HepG2 (cell line): Measurements from ENCODE around the gene YEATS4. TPM values are rescaled to one million over a fixed set of nuclear protein-coding genes. Genes with fewer than 3 reads are reported as not detected.
A peak's percentile ranks its signal among the peaks of the same experiment; 100 is the strongest.

Experiments
- ATAC-seq: fragments of 200-7000 bp; cut with Tn5 transposase; 3 replicates; pipeline ENCODE4 v1.9.1; 2020; ENCODE audit warnings: mild to moderate bottlenecking, moderate library complexity
- Bru-seq: library from RNA; stranded (reverse); fragments of 400-500 nt; gene quantifications from one replicate; lab custom pipeline; 2021; lab: Mats Ljungman, UMichigan
- BruChase-seq, 2 experiments: library from RNA; stranded (reverse); fragments of 400-500 nt; gene quantifications; one replicate each; lab custom pipeline; 2021; lab: Mats Ljungman, UMichigan
- BruUV-seq: library from RNA; stranded (reverse); fragments of 400-500 nt; replicated peaks from 2 replicates; lab custom pipeline; 2021; lab: Mats Ljungman, UMichigan
- CTCF ChIA-PET: fragments of 300-600 bp; formaldehyde crosslinking; extraction: SDS; loops from one replicate; lab custom pipeline; 2021; ENCODE audit warnings: low total read pairs, inconsistent platforms, low intra/inter-chr PET ratio; lab: Yijun Ruan, JAX
- POLR2A ChIA-PET: fragments of 350-600 bp; sonication (Branson Sonifier 250); formaldehyde crosslinking; loops from one replicate; lab custom pipeline; 2020; ENCODE audit warnings: antibody characterized with exemption, inconsistent platforms; lab: Yijun Ruan, JAX
- DNase-seq: peaks from one replicate; pipeline ENCODE4 v3.0.0-alpha.2; 2015; ENCODE audit warnings: low spot score
- FAIRE-seq: peaks from 3 replicates; lab custom pipeline; 2011; peaks lifted over from hg19 to GRCh38; lab: Jason Lieb, UNC
- H2AFZ ChIP-seq: one replicate; pipeline ENCODE4 v1.6.1; 2011; ENCODE audit warnings: low read length, inconsistent platforms
- H3K27ac ChIP-seq: fragments of 300-600 bp; 3 replicates; pipeline ENCODE4 v1.8.0; 2011; ENCODE audit warnings: mixed run types, mild to moderate bottlenecking, mixed read lengths, low read length, inconsistent platforms; ENCODE audit not compliant: insufficient read depth; ENCODE audit errors: extremely low read length
- H3K27me3 ChIP-seq, 2 experiments: fragments of 200-600 bp in 1 of 2; 2 replicates in 1 of 2; 3 replicates in 1 of 2; pipeline versions ENCODE4 v1.6.0 to v1.8.0; 2011; ENCODE audit warnings: low read length in 2 of 2, mild to moderate bottlenecking in 2 of 2, moderate library complexity in 2 of 2, inconsistent platforms in 1 of 2; ENCODE audit not compliant: insufficient read depth in 2 of 2, control insufficient read depth in 1 of 2
- H3K36me3 ChIP-seq, 2 experiments: fragments of 200-600 bp in 1 of 2; replicated peaks in 1 of 2; 2 replicates in 1 of 2; 3 replicates in 1 of 2; pipeline versions ENCODE4 v1.5.1 to v1.8.0; 2011; ENCODE audit warnings: low read length in 2 of 2, inconsistent platforms in 1 of 2; ENCODE audit not compliant: insufficient read depth in 2 of 2, control insufficient read depth in 1 of 2
- H3K4me1 ChIP-seq: 2 replicates; pipeline ENCODE4 v1.5.1; 2012; ENCODE audit warnings: low read length, inconsistent platforms; ENCODE audit not compliant: insufficient read depth
- H3K4me2 ChIP-seq: 2 replicates; pipeline ENCODE4 v1.6.0; 2011; ENCODE audit warnings: low read depth, low read length, inconsistent platforms
- H3K4me3 ChIP-seq, 3 experiments: fragments of 200-600 bp in 1 of 3; sonication (generic), shearing (Covaris generic) in 1 of 3; replicated peaks in 1 of 3; 2 replicates each; pipeline ENCODE4 v1.5.1; 2011 to 2016; ENCODE audit warnings: low read length in 3 of 3, inconsistent platforms in 2 of 3, low read depth in 2 of 3, mild to moderate bottlenecking in 2 of 3, control low read depth in 1 of 3, mixed read lengths in 1 of 3; ENCODE audit not compliant: insufficient read depth in 1 of 3
- H3K79me2 ChIP-seq: one replicate; pipeline ENCODE4 v1.6.1; 2011; ENCODE audit warnings: low read length, inconsistent platforms; ENCODE audit not compliant: insufficient read depth
- H3K9ac ChIP-seq: 2 replicates; pipeline ENCODE4 v1.6.0; 2011; ENCODE audit warnings: mild to moderate bottlenecking, low read depth, low read length, inconsistent platforms; ENCODE audit not compliant: insufficient read depth
- H3K9me3 ChIP-seq: 2 replicates; pipeline ENCODE4 v1.5.1; 2012; ENCODE audit warnings: mild to moderate bottlenecking, low read length
- H4K20me1 ChIP-seq: 2 replicates; pipeline ENCODE4 v1.6.0; 2011; ENCODE audit warnings: inconsistent platforms, mild to moderate bottlenecking, low read length, moderate library complexity; ENCODE audit not compliant: insufficient read depth
- CBFB ChIP-seq: sonication (generic); formaldehyde crosslinking; IDR thresholded peaks from 2 replicates; pipeline ENCODE4 v1.4.0; 2020; ENCODE audit warnings: missing genetic modification reagents
- HNF1B ChIP-seq: sonication (generic); formaldehyde crosslinking; IDR thresholded peaks from 2 replicates; pipeline ENCODE4 v1.5.1; 2020; ENCODE audit warnings: mild to moderate bottlenecking, moderate library complexity, missing genetic modification reagents
- HOXA3 ChIP-seq: sonication (generic); formaldehyde crosslinking; IDR thresholded peaks from 2 replicates; pipeline ENCODE4 v1.5.0; 2020; ENCODE audit warnings: missing genetic modification reagents
- IRF9 ChIP-seq: sonication (generic); formaldehyde crosslinking; IDR thresholded peaks from 2 replicates; pipeline ENCODE4 v1.8.0; 2022; ENCODE audit warnings: missing genetic modification reagents, mild to moderate bottlenecking, borderline replicate concordance
- KLF9 ChIP-seq: IDR thresholded peaks from 2 replicates; pipeline ENCODE4 v1.6.1; 2016; ENCODE audit warnings: low read depth
- MBD4 ChIP-seq: IDR thresholded peaks from 2 replicates; pipeline ENCODE4 v1.6.1; 2012; ENCODE audit warnings: low read length, inconsistent platforms, borderline replicate concordance
- MTA1 ChIP-seq: sonication (generic); formaldehyde crosslinking; IDR thresholded peaks from 2 replicates; pipeline ENCODE4 v1.4.0; 2020; ENCODE audit warnings: missing genetic modification reagents, mild to moderate bottlenecking, borderline replicate concordance
- ZBTB46 ChIP-seq: sonication (generic); formaldehyde crosslinking; IDR thresholded peaks from 2 replicates; pipeline ENCODE4 v1.4.0; 2020; ENCODE audit warnings: mild to moderate bottlenecking, missing genetic modification reagents, borderline replicate concordance
- ZNF569 ChIP-seq: sonication (generic); formaldehyde crosslinking; IDR thresholded peaks from 2 replicates; pipeline ENCODE4 v1.5.0; 2020; ENCODE audit warnings: mild to moderate bottlenecking, missing genetic modification reagents, moderate library complexity, borderline replicate concordance
- ZNF841 ChIP-seq: sonication (generic); formaldehyde crosslinking; IDR thresholded peaks from 2 replicates; pipeline ENCODE4 v1.8.1; 2023; ENCODE audit warnings: missing genetic modification reagents, borderline replicate concordance
- WGBS: methylation state at CpG from one replicate; pipeline ENCODE4 v1.1.6; 2017; ENCODE audit warnings: low lambda C conversion rate; 5-methylcytosine and 5-hydroxymethylcytosine counted together
- in situ Hi-C: cut with HindIII; loops from 2 replicates; pipeline ENCODE4 v1.10.0; 2017; ENCODE audit warnings: low pct_unique_long_range_greater_than_20kb; ENCODE audit not compliant: extremely low pct_ligation_motif_present
- intact Hi-C: fragments of 100-400 bp; cut with micrococcal nuclease; formaldehyde crosslinking; loops from one replicate; pipeline ENCODE4 v1.10.0; 2022; ENCODE audit not compliant: unreplicated experiment
- long read RNA-seq, 2 experiments: library from RNA in 1 of 2; library from polyadenylated mRNA in 1 of 2; stranded (forward) in 1 of 2; unstranded in 1 of 2; transcript quantifications; one replicate each; pipeline ENCODE4 v2.0.0, GENCODE V29; 2019 to 2022
- polyA minus RNA-seq, 3 experiments: library from RNA; depleted of rRNA, polyadenylated mRNA; stranded (reverse); fragments of >200 nt; gene quantifications; 2 replicates each; pipeline ENCODE4 v1.2.3, GENCODE V29; 2011; ENCODE audit warnings: low replicate concordance in 1 of 3
- polyA plus RNA-seq, 8 experiments: library from polyadenylated mRNA; depleted of rRNA in 3 of 8; stranded (reverse) in 7 of 8; unstranded in 1 of 8; fragments of >200 nt; fragmentation: Illumina TruSeq in 4 of 8; extraction: Trizol in 4 of 8; gene quantifications; 2 replicates each; pipeline versions ENCODE4 v1.2.1 to v1.2.3, GENCODE V29; 2011 to 2016; ENCODE audit warnings: low read depth in 4 of 8, missing spikeins in 1 of 8, mixed read lengths in 1 of 8; ENCODE audit not compliant: insufficient read depth in 1 of 8
- total RNA-seq, 5 experiments: library from RNA; depleted of rRNA; stranded (reverse); fragments of >200 nt; fragmentation: Illumina TruSeq; extraction: Trizol; gene quantifications; 2 replicates each; pipeline ENCODE4 v1.2.3, GENCODE V29; 2016; ENCODE audit warnings: low read depth in 1 of 5

Gene YEATS4
- total RNA-seq (2016; rRNA removed; fragmentation: Illumina TruSeq; extraction: Trizol), result 45.0 and 51.7 TPM in 2 replicates
- 11.6 and 14.0 TPM in 2 replicates for total RNA-seq (2016; cell fraction: cytosol; rRNA removed; fragmentation: Illumina TruSeq; extraction: Trizol; ENCODE audit: low read depth)
- 45.7 and 59.8 TPM in 2 replicates for total RNA-seq (2016; cell fraction: insoluble cytoplasmic fraction; rRNA removed; fragmentation: Illumina TruSeq; extraction: Trizol)
- total RNA-seq (2016; cell fraction: membrane; rRNA removed; fragmentation: Illumina TruSeq; extraction: Trizol), result 25.6 and 27.0 TPM in 2 replicates
- 21.7 and 27.0 TPM in 2 replicates for total RNA-seq (2016; cell fraction: nucleus; rRNA removed; fragmentation: Illumina TruSeq; extraction: Trizol)
- 10.0 and 16.8 TPM in 2 replicates for polyA plus RNA-seq (2011; rRNA removed)
- 16.1 and 23.0 TPM in 2 replicates for polyA plus RNA-seq (2011; cell fraction: cytosol; rRNA removed)
- polyA plus RNA-seq (2011; cell fraction: nucleus; rRNA removed), result 6.9 and 7.4 TPM in 2 replicates
- 17.1 and 21.3 TPM in 2 replicates for polyA plus RNA-seq (2012)
- 10.2 and 11.1 TPM in 2 replicates for polyA plus RNA-seq (2016; cell fraction: cytosol; fragmentation: Illumina TruSeq; extraction: Trizol; ENCODE audit: low read depth)
- polyA plus RNA-seq (2016; cell fraction: insoluble cytoplasmic fraction; fragmentation: Illumina TruSeq; extraction: Trizol; ENCODE audit: low read depth), result 58.2 and 68.3 TPM in 2 replicates
- 21.0 and 21.8 TPM in 2 replicates for polyA plus RNA-seq (2016; cell fraction: membrane; fragmentation: Illumina TruSeq; extraction: Trizol; ENCODE audit: low read depth)
- 28.6 and 30.9 TPM in 2 replicates for polyA plus RNA-seq (2016; cell fraction: nucleus; fragmentation: Illumina TruSeq; extraction: Trizol; ENCODE audit: insufficient read depth, low read depth)
- 7.0 and 10.3 TPM in 2 replicates for polyA minus RNA-seq (2011; rRNA and poly(A)+ RNA removed; ENCODE audit: low replicate concordance)
- 10.5 and 11.3 TPM in 2 replicates for polyA minus RNA-seq (2011; cell fraction: cytosol; rRNA and poly(A)+ RNA removed)
- 16.4 and 19.7 TPM in 2 replicates for polyA minus RNA-seq (2011; cell fraction: nucleus; rRNA and poly(A)+ RNA removed)
- Bru-seq, nascent RNA, result percentile 82 among the genes with signal in this experiment
- BruChase-seq, experiment 1, labeled RNA remaining after a 6-hour chase, result percentile 74 among the genes with signal in this experiment
- percentile 72 among the genes with signal in this experiment for BruChase-seq, experiment 2, labeled RNA remaining after a 2-hour chase
- long read RNA-seq, experiment 1, transcript YEATS4-201 (7 exons, 1,434 nt), result major isoform, 30 of 48 reads
- long read RNA-seq, experiment 1, transcript YEATS4-204 (2 exons, 428 nt), result minor isoform, 5 of 48 reads
- long read RNA-seq, experiment 1, partial matches to known transcripts, result 5 of 48 reads
- long read RNA-seq, experiment 1, other reads (novel, unspliced or antisense), result 6 of 48 reads
- long read RNA-seq, experiment 2, transcript YEATS4-201 (7 exons, 1,434 nt), result major isoform, 12 of 25 reads
- long read RNA-seq, experiment 2, partial matches to known transcripts, result 7 of 25 reads
- long read RNA-seq, experiment 2, other reads (novel, unspliced or antisense), result 4 of 25 reads

GRCh38 chr12:69359531-69360347 lies at the start of gene YEATS4:
Gene YEATS4, plus strand, starts transcription at chr12:69359743. Its CDS starts 230 bp downstream, at chr12:69359973.
- intact Hi-C loops, result loop anchor here (5.0 kb wide), 1 partner anchor 228 kb away; the partner anchor contains the start of gene CCT2
- DNase-seq (peak; percentile 95), FAIRE-seq (peak; percentile 73), ATAC-seq (peak; percentile 90)
- Histone ChIP-seq H3K4me3 (peak within 1 kb of the TSS; percentile 71 to 75 (median 72)), H3K27me3 (no peaks in the 10 kb centered on the region), H3K9ac (peak within 1 kb of the TSS; percentile 80), H4K20me1 (0 out of 2 replicates have a peak, but pooled peaks cover 3% of the 10 kb centered on the region), H2AFZ (peak within 1 kb of the TSS; percentile 49), H3K36me3 (no peaks in the 10 kb centered on the region; a peak in 2 of 5 replicates), H3K4me2 (peak within 1 kb of the TSS; percentile 93), H3K9me3 (no peaks in the 10 kb centered on the region), H3K4me1 (peaks cover 44% of the 10 kb centered on the region), H3K79me2 (peaks cover 10% of the 10 kb centered on the region), H3K27ac (peak within 1 kb of the TSS; percentile 94)
- in situ Hi-C loops, result loop anchor here (10.0 kb wide), 1 partner anchor 65 kb away; no protein-coding TSS in a partner anchor
- WGBS, result under 1% methylated on average over 37 of the region's 70 CpGs
- BruUV-seq, result TSS peak; percentile 99
- ChIA-PET POLR2A (interaction anchor here (0.7 to 2.9 kb wide), 2 partner anchors 27 to 28 kb away, joined by 3 to 13 read pairs; no protein-coding TSS in a partner anchor), CTCF (interaction anchor here (0.9 kb wide), 1 partner anchor 73 kb away, joined by 3 read pairs; no protein-coding TSS in a partner anchor)
- 0 out of 2 replicates have a peak, but pooled peaks have one; percentile 29 for TF ChIP-seq KLF9
- TF ChIP-seq HOXA3 (CRISPR knock-in tag), result no peak; the same call in 1 of the 2 replicates
- TF ChIP-seq MBD4, result no peak
- TF ChIP-seq ZNF569 (CRISPR knock-in tag), result no peak; the same call in 1 of the 2 replicates
- TF ChIP-seq MTA1 (CRISPR knock-in tag), result peak; percentile 58; the same call in 1 of the 2 replicates
- peak; percentile 65; the same call in 1 of the 2 replicates for TF ChIP-seq ZNF841 (CRISPR knock-in tag)
- TF ChIP-seq CBFB (CRISPR knock-in tag), result 0 out of 2 replicates have a peak, but pooled peaks have one; percentile 15
- TF ChIP-seq ZBTB46, result no peak
- TF ChIP-seq IRF9, result peak; percentile 90
- TF ChIP-seq HNF1B, result peak; percentile 40; the same call in 1 of the 2 replicates
